GM12878 (cell line): Measurements from ENCODE around the gene MARCHF10.

Source experiments
- CBFB ChIP-seq: IDR thresholded peaks from 2 replicates; pipeline ENCODE4 v1.6.1; 2016; ENCODE audit warnings: antibody characterized with exemption, low read depth
- CTCF ChIP-seq, 3 experiments: IDR thresholded peaks in 2 of 3; conservative IDR thresholded peaks in 1 of 3; 2 replicates each; pipeline ENCODE4 v1.5.1; 2011; ENCODE audit warnings: low read depth in 3 of 3, low read length in 3 of 3, mild to moderate bottlenecking in 3 of 3, control low read depth in 2 of 3, moderate library complexity in 2 of 3, inconsistent platforms in 1 of 3, mixed read lengths in 1 of 3; ENCODE audit not compliant: control insufficient read depth in 2 of 3, insufficient read depth in 1 of 3; ENCODE audit errors: extremely low read depth in 1 of 3
- MTA2 ChIP-seq: fragments of 450-650 bp; IDR thresholded peaks from 2 replicates; pipeline ENCODE4 v1.6.1; 2016; ENCODE audit warnings: low read depth, mild to moderate bottlenecking, moderate library complexity
- MYC ChIP-seq: IDR thresholded peaks from 2 replicates; pipeline ENCODE4 v1.6.1; 2011; ENCODE audit warnings: mild to moderate bottlenecking, low read length, moderate library complexity, inconsistent platforms; ENCODE audit not compliant: insufficient read depth, insufficient replicate concordance, insufficient read length, severe bottlenecking
- POLR2A ChIP-seq: IDR thresholded peaks from 2 replicates; pipeline ENCODE4 v1.6.1; 2011; ENCODE audit warnings: low read depth, mild to moderate bottlenecking, low read length
- POLR2AphosphoS5 ChIP-seq: IDR thresholded peaks from 2 replicates; pipeline ENCODE4 v1.6.1; 2011; ENCODE audit warnings: mild to moderate bottlenecking, low read length, inconsistent platforms
- RAD21 ChIP-seq: IDR thresholded peaks from 2 replicates; pipeline ENCODE4 v1.6.1; 2011; ENCODE audit warnings: mild to moderate bottlenecking, low read depth, low read length, moderate library complexity; ENCODE audit not compliant: insufficient read depth
- REST ChIP-seq: IDR thresholded peaks from 2 replicates; pipeline ENCODE4 v1.6.1; 2012; ENCODE audit warnings: mild to moderate bottlenecking, low read depth, low read length
- SMC3 ChIP-seq: IDR thresholded peaks from 2 replicates; pipeline ENCODE4 v1.6.1; 2011; ENCODE audit warnings: low read length, improper control_type of control experiment, borderline replicate concordance
- TAF1 ChIP-seq: IDR thresholded peaks from 2 replicates; pipeline ENCODE4 v1.6.1; 2011; ENCODE audit warnings: mild to moderate bottlenecking, low read depth, low read length, borderline replicate concordance
- TCF3 ChIP-seq: IDR thresholded peaks from 2 replicates; pipeline ENCODE4 v1.6.1; 2012; ENCODE audit warnings: low read depth, mild to moderate bottlenecking, low read length, borderline replicate concordance; ENCODE audit not compliant: insufficient read depth
- YBX1 ChIP-seq: fragments of 450-650 bp; IDR thresholded peaks from 2 replicates; pipeline ENCODE4 v1.6.1; 2016; ENCODE audit warnings: antibody characterized with exemption
- ZNF274 ChIP-seq: IDR thresholded peaks from one replicate; pipeline ENCODE4 v1.8.0; 2011; ENCODE audit not compliant: insufficient read length, insufficient read depth
- TF ChIP-seq, protein P1 (sequence below): IDR thresholded peaks from 2 replicates; pipeline ENCODE4 v1.6.1; 2011; ENCODE audit warnings: mild to moderate bottlenecking, low read depth, low read length, moderate library complexity; ENCODE audit not compliant: insufficient replicate concordance

- no peak for TF ChIP-seq SMC3
- TF ChIP-seq CTCF (IDR thresholded peaks at IDR 0.05 in 2 of 3, conservative IDR thresholded peaks at IDR 0.05 in 1 of 3; ENCODE audit: control insufficient read depth in 2 of 3, extremely low read depth in 1 of 3, insufficient read depth in 1 of 3, low read depth in 3 of 3, low read length in 3 of 3): no peak
- no peak for TF ChIP-seq YBX1
- TF ChIP-seq ZNF274: no peak
- TF ChIP-seq MYC: no peak
- TF ChIP-seq CBFB: no peak
- TF ChIP-seq MTA2: no peak
- TF ChIP-seq TCF3: no peak
- no peak for TF ChIP-seq TAF1
- no peak for TF ChIP-seq REST
- no peak for TF ChIP-seq POLR2A
- TF ChIP-seq, protein P1, sequence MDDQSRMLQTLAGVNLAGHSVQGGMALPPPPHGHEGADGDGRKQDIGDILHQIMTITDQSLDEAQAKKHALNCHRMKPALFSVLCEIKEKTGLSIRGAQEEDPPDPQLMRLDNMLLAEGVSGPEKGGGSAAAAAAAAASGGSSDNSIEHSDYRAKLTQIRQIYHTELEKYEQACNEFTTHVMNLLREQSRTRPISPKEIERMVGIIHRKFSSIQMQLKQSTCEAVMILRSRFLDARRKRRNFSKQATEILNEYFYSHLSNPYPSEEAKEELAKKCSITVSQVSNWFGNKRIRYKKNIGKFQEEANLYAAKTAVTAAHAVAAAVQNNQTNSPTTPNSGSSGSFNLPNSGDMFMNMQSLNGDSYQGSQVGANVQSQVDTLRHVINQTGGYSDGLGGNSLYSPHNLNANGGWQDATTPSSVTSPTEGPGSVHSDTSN: no peak
- TF ChIP-seq RAD21: no peak
- TF ChIP-seq POLR2AphosphoS5: no peak
Measured at GRCh38 chr17:62847426-62847825, 39.3 kb upstream of the MARCHF10 start.
